NK-92 (cell line): ENCODE results near the gene BBX.

Source experiments
- DNase-seq: peaks from one replicate; lab custom pipeline; 2025; ENCODE audit not compliant: unreplicated experiment; lab: John Stamatoyannopoulos, UW

BBX gene

DNA sequence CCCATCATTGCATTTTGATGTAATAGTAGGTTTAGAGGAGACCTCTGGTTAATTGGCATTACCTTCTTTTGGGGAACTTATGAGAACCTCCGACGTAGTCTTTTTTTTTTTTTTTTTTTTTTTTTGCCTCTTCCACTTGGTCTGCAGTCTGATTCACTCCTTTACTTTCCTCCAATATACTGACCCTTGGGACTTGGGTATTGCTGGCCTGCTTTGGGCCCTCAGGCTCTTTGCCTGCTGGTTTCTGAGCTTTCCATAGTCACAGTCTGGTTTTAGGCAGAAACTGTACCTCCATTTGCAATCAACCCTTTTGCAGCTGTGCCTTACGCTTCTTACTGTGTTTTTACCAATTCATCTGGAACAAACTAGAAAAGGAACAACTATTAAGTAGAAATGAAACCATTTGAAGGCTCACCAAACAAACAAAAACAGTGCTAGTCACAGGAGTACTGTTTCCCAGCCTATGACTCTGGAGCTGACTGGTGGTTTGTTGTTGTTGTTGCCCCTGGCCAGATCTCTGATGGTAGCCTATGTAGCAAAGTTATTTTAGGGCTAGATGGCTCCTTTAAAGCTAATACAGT is 272.8 kb downstream of the BBX start:
- DNase-seq, result no peak

GRCh38 chr3:107796791-107797190 is 274.0 kb downstream of the BBX start:
- DNase-seq, result no peak

DNA sequence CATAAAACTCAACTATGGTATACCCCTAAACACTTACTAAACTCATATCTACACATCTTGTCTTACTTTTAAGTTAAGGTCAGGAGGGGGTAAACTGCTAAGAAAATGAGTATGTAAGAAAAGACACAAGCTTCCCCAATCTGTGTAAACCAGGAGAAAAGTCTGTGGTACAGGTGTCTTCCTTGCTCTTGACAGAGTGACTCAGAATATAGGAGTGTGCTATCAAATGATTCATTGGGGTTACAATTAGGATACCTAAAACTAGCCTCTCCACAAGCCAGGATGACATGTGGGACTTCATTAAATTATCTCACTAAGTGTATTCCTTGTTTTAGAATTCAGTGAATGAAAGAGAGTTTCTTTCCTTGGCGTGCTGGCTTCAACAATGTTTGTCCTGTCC is 274.8 kb downstream of the BBX start:
- no peak for DNase-seq

DNA sequence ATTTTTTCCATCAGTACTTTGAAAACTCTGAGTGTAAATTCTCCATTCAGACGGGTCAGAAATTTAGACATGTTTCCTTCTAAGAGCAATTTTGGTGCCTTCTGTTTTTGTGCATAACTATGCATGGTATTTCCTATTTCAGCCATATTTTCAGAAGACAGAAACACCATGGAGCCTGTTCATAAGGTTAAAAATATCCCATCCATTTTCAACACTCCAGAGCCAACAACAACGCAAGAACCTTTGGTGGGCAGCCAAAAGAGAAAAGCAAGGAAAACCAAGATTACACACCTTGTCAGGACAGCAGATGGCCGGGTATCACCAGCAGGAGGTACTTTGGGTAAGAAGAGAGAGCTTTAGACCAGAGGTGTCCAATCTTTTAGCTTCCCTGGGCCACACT is 275.6 kb downstream of the BBX start:
- no peak for DNase-seq

DNA sequence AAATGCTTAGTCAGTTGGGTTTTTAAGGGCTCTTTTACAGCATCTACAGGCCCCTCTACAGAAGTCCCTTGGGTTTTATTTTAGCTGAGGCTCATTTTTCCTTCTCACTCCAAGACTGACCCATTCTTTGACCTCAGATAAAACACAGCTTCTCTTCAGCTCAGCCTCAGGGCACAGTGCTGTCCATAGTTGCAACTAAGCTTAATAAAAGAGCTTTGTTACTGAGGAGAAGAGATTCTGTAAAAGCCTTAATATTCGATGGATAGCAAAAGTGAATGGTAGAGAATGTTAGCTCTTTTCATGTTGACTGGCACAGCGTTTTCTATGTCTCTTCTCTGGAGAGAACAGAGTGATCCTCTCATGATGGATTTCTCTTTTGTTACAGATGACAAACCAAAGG is 277.9 kb downstream of the BBX start:
- no peak for DNase-seq

DNA sequence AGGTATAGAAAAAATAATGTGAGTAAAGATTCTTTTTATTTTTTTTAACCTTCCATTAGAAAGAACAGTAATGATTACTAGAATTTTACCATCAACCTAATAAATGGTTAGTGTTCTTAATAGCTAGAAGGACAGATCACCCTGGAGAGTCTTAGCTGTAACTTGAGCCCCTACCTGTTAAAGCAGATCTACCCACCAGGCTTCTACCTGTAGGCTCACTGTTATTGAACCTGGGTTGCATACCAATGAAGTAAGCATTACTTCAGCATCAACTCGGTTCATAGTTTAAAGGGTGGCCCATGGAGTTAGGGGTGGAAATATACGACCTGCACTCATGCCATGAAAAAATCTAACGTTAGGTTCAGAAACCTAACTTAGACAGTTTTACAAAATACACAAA is 280.4 kb downstream of the BBX start:
- no peak for DNase-seq

GRCh38 chr3:107806021-107806420 is 283.3 kb downstream of the BBX start:
- no peak for DNase-seq

GRCh38 chr3:107806536-107806935 is 283.8 kb downstream of the BBX start:
- DNase-seq, result no peak

GRCh38 chr3:107810171-107811071 is 287.7 kb downstream of the BBX start:
- no peak for DNase-seq

GRCh38 chr3:107813026-107813425 is 290.3 kb downstream of the BBX start:
- DNase-seq, result no peak

- no peak for DNase-seq
These were observed 293.3 kb downstream of the BBX start for GRCh38 chr3:107816107-107816506.

DNA sequence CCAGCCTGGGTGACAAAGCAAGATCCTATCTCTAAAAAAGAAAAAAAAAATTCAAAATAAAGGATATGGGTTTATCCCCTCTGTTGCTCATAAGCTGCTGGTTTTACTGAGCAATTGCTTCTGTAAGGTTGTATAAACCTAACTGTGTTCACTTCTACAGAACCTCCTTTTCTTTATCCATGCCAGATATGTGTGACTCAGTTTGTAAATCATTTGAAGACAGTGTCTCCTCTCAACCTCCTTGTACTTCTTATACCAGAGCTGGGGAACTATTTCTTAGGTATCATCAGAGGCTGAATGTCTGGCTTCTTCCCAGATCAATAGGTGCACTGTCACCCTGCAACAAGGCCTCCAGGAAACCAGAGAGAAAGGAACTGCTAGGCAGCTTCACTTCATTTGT is 294.3 kb downstream of the BBX start:
- DNase-seq, result no peak

GRCh38 chr3:107818025-107818424 is 295.3 kb downstream of the BBX start:
- DNase-seq, result no peak

GRCh38 chr3:107819656-107820055 is 296.9 kb downstream of the BBX start:
- no peak for DNase-seq

DNA sequence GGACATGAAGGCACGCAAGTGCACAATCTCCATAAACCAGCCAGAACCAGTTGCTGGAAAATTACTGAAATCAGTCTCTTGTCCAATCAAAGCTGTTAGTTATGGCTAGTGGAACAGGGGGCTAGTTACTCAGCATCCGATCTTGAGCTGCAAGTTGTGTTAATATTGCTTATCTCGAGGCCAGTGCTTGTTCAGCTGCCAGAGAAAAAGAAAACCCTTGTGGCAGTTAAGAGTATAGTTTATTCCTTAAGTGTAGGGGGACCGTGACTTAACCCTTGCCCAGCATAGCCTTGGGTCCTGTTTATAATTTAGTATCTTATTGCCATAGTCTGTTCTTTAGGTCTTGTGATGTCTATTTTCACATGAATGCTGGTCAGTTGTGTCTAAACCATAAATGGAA is 299.5 kb downstream of the BBX start:
- DNase-seq, result no peak

DNA sequence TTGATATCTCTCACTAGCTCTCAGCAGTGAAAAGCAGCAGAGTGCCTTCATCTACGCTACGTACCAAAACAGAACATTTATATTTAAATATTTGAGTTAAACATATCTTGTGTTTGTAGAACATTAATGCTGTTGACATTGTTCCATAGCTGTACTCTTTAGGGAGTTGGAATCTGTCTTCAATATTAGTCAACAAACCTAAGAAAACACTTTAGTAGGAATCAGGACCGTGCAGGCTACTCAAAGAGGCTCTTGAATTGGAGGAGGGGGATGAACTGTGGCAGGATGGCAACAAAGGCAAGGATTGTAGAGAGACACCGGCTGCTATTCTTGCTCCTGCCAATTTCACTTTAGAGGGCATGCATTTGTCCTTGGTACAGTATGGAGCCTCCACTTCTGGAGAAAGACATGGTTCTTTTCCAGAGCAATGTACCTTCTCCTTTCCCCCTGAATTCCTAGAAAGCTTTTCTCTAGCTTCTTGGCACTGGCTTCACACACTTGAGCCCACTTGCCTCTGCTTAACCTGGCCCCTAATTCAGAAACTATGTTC is 302.1 kb downstream of the BBX start:
- no peak for DNase-seq

- DNase-seq, result no peak
These were observed 302.8 kb downstream of the BBX start for GRCh38 chr3:107825556-107825955.

DNA sequence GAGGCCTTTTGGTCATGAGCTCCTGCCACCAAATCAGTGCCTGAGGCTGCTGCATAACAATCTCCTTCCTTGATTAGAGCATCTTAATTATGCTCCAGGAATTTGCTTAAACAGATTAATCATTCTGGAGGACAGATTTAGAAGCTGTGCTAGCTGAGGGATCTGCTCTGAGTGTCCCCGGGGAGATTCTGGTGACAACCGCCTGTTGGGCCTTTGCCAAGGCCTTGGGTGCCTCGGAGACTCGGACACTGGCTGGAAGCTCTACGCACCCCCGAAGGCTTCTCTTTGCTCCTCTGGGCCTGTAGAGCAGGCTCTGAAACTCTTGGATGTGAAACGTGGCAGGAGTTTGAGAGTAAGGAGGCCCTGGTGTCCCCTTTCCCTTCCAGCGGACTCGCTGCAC is 304.0 kb downstream of the BBX start:
- DNase-seq, result no peak

DNA sequence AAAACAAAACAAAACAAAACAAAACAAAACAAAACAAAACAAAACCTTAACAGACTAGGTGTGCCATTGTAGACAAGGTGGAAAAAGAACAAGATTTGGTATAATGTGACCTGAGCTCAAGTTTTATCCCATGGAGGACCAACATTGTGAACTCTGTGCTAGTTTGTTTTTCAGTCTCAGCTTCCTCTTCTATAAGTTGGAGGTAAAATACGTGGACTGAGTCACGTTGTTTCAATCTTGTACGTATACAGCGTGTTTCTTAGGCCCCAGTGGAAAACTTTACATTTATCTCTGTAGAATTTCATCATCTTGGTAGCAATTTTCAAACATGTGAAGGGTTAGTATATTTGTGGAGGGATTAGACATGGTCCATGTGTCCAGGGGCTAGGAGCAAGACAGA is 306.4 kb downstream of the BBX start:
- no peak for DNase-seq

GRCh38 chr3:107831590-107831989 is 308.8 kb downstream of the BBX start:
- no peak for DNase-seq

DNA sequence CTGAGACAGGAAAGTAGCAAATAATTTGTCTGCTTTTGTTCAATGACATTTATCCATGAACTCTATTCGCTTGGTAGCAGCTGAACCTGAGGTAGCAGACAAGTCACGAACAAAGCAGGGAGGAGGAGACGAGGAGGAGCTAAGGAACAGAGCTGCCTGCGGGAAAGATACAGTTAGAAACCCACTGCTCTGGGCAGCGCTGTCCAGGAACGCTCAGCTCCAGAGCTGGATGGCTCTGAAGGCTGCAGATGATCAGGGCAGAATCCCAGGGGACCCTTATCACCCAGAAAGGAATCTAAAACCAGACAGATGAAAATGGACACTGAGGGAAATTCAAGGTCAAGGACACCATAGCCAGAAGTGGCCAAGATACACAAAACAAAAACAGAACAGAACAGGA is 310.3 kb downstream of the BBX start:
- no peak for DNase-seq

DNA sequence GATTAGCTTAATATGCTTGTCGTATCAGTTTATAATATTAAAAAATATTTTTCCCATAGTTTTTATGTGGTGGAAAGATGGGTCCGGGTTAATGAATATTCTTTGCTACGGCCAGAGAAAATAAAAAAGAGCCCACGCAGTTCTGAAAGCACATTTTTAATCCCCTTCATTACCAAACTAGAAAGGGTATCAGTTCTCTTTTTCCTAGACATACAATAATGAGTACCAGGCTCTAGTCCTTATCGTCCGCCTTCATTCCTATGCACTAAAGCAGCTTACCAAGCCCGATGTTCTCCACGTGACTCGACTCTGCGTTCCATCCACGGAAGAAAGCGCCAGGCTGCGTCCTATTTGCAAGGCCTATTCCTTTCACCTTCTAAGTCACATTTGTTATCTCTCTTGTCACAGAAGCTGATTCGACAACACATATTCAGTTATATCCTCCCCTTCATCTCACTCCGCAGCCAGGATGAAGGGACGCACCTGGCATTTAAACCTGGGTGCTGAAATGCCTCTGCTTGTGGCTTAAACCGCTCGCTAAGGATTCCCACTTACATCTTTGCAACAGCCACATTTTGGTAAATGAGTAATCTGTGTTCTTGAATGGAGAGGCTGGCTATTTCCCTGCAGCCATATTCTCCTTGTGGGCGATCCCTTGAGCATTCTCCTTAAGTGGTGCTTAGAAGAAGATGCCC is 311.1 kb downstream of the BBX start:
- DNase-seq, result no peak
